HG03571 (cell line): ENCODE data around the gene MAX.
"Not testable (repeated sequence)": the region's sequence is repeated elsewhere in the genome, so short reads cannot be mapped to it uniquely, and the experiment has no call there.

Experiments
- ATAC-seq: cut with Tn5 transposase; IDR thresholded peaks from one replicate; pipeline ENCODE4 v1.9.1; 2021; ENCODE audit not compliant: unreplicated experiment

MAX gene

DNA sequence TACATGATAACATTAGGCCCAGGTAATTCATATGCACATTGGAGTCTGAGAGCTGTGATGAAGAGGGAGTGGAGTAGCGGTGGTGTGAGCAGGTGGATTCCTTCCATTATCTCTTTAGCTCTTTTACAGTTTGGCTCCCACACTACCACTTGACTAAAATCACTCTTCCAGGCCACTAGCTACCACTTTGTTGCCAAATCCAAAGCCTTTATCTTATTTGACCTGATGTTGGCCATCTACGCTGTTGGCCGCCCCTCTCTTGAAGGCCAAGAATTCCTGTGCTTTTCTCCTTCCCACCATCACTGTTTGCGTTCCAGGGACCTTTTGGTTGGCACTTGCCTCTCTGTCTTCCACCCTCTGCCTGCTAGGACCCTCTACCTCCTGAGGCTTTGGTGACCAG lies 4.0 kb upstream of the MAX start:
- ATAC-seq, result no peak

- ATAC-seq, result no peak
These were observed 2.5 kb upstream of the MAX start for GRCh38 chr14:65104791-65105190.

- no peak for ATAC-seq
These were observed 938 bp upstream of the MAX start for GRCh38 chr14:65103150-65103760.

DNA sequence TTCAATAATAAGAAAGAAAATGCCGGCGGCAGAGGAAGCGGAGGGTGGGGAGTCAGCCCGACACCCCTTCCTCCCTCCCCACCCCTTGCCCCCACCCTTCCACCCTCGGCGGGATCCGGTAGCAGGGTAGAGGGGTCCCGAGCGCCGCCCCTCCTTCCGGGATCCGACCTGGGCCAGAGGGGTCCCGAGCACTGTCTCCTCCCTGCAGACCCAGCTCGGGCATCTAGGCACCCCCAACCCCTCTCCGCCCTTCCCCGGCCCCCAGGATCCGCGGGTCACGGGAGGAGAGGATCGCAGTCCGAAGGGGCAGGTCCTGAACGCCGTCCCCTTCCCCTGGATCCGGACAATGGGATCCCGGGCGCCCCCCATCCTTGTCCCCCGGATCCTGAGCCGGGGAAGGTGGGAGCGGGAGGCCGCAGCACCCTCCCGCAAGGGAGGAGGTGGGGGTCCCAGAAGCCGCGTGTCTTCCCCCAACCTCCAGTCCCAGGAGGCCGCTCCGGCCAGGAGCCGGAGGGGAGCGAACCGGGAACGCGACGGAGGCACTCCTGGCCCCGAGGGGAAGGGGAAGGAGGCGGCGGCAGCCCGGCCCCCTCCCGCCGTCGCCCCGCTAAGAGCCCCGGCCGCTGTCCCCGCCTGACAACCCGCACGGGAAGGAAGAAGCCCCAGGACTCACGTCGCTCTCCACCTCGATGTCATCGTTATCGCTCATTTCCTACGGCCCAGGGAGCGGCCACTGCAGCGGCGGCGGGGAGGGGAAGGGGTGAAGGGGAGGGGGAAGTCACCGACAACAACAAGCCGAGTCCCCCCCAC lies 481 bp downstream of the MAX start:
- no peak for ATAC-seq

DNA sequence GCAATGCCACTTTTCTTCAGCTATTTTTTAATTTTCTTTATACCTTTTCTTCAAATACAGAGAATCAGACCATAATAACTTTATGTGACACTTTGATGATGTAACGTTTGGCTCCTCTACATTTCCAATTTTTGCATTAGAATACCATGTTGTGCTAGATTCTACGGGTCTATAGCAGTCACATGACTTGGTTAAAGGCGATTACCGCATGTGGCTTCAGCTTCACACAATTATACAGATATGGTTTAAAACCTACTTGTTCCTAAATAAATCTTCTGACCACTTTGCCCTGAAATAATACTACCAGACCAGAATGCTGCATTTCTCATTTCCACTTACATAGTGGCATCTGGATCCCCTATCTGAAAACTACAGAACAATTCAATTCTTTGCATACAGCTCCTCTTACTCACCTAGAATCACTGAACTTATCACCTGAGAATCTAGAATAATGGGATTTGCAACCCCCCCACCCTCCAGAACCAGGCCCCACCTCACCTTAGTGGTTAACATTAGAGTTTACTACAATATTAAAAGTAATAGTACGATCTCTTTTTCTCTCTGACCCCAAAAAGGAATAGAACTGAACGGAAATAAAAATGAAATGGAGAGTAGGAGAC lies 1.3 kb downstream of the MAX start:
- ATAC-seq, result no peak

DNA sequence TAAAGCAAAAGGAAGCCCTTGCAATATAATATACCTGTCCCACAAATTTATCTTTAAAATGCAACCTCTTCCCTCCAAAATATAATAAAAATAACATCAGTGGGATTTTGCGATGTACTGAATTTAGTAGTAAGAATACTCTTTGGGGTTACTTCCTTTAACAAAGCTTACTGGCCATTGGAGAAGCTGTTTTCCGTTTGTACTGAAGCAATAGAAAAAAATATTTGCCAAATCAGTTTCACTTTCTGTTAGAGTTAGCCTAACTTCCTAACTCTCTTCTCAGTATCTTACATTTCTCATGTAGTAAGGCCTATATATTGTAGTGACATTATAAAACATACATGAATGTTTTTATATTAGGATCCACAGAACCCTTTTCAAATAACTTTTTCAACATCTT lies 3.7 kb downstream of the MAX start:
- no peak for ATAC-seq

- ATAC-seq, result no peak
These were observed 5.8 kb downstream of the MAX start for GRCh38 chr14:65096323-65097089.

DNA sequence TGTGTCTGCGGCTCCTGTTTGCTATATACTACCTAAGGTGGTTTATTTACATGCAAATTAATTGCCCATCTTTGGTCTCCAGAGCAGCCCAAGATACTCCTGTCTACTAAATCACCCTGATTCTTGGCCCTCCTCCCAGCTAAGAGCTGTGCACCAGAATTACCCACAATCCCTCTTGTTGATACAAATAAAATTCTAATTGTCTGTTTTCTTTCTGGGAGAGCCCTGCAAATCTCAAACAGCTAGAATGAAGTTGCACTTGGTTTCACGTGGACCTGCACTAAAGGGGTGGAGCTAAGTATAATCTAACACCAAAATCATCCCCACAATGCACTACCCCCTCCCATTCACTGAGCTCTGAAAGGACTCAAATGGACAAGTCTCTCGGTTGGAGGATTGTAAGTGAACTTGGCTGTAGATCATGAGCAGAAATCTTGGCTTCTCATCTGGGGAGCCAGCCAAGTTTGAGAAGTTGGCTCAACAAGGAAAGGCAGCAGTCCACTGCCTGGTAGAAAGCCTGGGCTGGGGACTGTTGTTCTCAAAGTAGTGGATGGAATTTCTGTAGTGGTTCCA lies 6.6 kb downstream of the MAX start:
- no peak for ATAC-seq

GRCh38 chr14:65092349-65092748 lies 10.0 kb downstream of the MAX start:
- ATAC-seq, result no peak

- ATAC-seq, result not testable (repeated sequence)
These were observed 14.5 kb downstream of the MAX start for GRCh38 chr14:65087835-65088234.

- ATAC-seq, result not testable (repeated sequence)
These were observed 15.6 kb downstream of the MAX start for GRCh38 chr14:65086686-65087085.

- ATAC-seq, result no peak
These were observed 17.5 kb downstream of the MAX start for GRCh38 chr14:65084554-65085505.

DNA sequence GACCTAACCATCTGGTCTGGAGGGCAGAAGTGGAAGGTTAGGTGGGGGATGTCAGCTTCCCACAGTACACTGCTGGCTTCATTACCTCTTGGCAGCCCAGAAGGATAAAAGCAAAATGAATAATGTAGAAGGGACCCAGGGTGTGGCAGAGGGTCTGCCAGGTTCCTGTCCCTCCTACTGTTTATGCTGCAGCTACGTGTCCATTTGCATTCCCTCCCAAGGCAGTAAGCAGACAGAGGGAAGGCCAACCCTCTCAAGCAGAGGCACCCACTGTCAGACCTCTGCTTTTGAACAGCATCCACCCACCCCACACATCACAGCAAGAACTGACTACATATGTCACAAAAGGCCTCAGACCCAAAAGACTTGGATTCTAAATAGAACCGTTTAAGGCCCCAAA lies 19.4 kb downstream of the MAX start:
- no peak for ATAC-seq

DNA sequence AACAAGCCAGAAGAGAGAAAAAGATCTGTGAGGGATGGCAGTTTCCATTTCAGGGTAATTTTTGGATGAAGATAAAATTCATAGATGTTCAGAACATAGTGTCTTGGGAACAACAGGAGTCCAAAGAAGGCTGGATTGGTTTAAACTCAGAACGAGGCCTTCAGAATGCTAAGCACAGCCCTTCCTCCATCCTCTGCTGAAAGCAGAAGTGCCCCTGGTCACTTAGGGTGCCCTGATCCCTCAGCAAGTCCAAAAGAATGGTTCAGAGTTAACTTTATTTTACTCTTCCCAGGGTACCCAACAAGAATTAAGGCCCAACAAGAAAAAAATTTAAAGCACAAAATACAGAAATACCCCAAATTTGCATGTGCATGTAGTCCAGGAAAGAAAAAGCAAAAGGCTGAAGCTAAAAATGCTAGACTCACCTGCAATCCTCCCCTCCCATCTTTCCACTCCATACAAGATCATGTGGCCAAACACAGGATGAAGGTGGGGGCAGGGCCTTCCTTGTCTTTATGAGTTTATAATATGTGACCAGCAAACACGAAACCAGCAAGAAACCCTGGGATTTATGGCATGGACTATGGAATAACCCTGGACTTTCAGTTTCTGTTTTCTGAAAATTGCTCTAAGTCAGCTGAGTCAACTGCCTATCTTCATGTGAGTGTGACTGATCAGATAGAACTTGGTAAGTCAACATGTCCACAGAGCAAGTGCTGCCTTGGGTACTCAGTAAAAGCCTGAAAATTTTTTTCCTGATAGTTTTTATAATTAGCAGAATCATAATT lies 21.2 kb downstream of the MAX start:
- ATAC-seq, result no peak

DNA sequence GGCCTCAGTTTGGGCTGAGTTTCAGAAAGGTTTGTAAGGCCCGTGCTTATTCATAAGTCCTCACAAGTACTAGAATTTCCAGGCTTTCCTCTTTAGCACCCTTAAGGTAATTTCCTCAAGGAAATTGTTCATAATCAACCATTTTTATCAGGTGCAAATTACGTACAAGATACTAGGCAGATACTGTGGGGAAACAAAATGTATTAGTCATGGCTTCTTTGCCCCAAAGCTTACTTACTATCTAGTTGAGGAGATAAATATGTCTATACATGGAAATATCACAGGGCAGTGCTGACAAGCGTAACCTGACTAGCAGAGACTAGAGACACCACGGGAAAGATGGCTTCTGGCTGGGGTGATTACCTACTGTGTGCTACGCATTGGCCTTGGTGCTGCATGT lies 22.5 kb downstream of the MAX start:
- no peak for ATAC-seq

DNA sequence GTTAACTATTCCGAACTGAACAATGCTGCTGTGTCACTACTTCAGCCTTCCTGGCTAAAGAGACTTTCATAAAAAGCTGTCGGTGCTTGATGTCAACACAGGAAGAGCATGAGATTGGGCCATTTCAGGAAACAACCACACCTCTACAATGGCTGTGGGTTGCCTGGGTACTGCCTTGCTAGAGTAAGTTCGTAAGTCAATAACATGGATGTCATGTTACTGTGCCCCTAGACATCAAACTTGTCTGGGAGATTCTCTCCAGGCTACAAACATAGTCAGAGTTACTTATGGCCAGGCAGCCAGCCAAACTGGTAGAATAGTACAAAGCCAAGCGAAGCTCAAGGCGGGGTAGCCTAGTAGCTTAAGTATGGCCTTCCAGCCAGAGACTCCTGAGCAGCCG lies 23.1 kb downstream of the MAX start:
- no peak for ATAC-seq

DNA sequence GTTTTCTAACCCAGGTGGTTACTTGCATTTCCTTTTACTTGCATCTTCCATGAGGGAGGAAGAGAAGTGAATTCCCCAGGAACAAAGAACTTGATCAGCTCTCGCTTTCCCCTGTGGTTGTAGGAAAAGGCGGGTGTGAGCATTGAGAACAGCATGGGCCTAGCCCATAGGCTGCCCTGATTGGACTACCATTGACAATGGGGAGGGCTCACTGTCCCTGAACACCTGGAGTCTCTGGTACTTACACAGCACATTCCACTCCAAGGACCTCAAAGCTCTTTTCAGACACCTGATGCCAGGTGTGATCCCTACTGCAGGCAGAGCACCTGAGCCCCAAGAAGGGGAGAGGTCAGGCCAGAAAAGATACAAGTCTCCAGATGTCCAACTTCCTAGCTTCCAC lies 25.0 kb downstream of the MAX start:
- ATAC-seq, result no peak

DNA sequence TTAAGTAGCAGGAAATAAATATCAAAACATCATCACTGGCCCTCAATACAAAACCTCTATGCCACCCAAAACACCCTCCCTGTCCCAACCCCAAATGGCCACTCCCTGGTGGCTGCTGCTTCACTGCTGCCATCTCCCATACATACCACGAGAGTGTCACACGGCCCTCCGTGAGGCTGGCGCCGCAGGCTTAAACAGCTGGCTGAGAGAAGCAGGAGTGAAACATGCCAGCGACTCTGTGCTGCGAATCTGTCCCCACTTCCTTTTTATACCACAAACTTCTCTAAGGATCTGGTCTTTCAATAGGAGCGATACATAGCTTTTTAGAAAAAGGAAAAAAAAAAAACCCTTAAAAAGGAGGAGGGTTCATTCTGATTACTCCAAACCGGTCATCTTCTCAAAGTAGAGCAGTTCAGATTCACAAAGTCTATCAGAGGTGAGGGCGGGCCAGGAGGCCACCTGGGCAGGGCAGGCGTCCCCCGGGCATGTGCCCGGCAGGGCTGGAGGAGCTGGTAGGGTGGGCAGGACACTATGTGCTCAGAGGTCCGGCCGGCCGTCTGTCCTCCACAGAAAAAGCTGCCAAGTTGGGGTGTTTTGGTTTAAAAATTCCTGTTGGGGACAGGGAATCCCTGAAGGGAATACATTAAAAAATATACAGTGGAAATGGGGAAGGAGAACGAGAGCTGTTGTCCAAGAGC lies 26.5 kb downstream of the MAX start:
- no peak for ATAC-seq
